HEK293T (cell line): ENCODE data around the gene KIZ.

ENCODE experiments used
- CTCF ChIA-PET: fragments of 350-600 bp; formaldehyde crosslinking; extraction: SDS; loops from one replicate; lab custom pipeline; 2021; ENCODE audit warnings: antibody characterized with exemption, inconsistent platforms; lab: Yijun Ruan, JAX
- POLR2A ChIA-PET: fragments of 350-600 bp; formaldehyde crosslinking; extraction: SDS; loops from one replicate; lab custom pipeline; 2020; ENCODE audit warnings: antibody characterized with exemption, inconsistent platforms; lab: Yijun Ruan, JAX
- DNase-seq: peaks from one replicate; pipeline ENCODE4 v3.0.0; 2012; ENCODE audit warnings: mixed read lengths; ENCODE audit errors: extremely low spot score
- ARNT ChIP-seq: fragments of 450-650 bp; IDR thresholded peaks from 2 replicates; pipeline ENCODE4 v1.6.1; 2017; ENCODE audit warnings: mild to moderate bottlenecking
- BHLHE40 ChIP-seq: fragments of 450-650 bp; IDR thresholded peaks from 2 replicates; pipeline ENCODE4 v1.6.1; 2016; ENCODE audit warnings: mild to moderate bottlenecking, moderate library complexity, borderline replicate concordance
- CTBP1 ChIP-seq: fragments of 450-650 bp; IDR thresholded peaks from 2 replicates; pipeline ENCODE4 v1.6.1; 2016; ENCODE audit warnings: borderline replicate concordance
- ELF4 ChIP-seq: fragments of 450-650 bp; IDR thresholded peaks from 2 replicates; pipeline ENCODE4 v1.6.1; 2017; ENCODE audit warnings: antibody characterized with exemption
- FOXA1 ChIP-seq: fragments of 450-650 bp; IDR thresholded peaks from 2 replicates; pipeline ENCODE4 v1.6.1; 2016; ENCODE audit warnings: mild to moderate bottlenecking
- FOXK2 ChIP-seq: fragments of 450-650 bp; IDR thresholded peaks from 2 replicates; pipeline ENCODE4 v1.6.1; 2016; ENCODE audit warnings: mild to moderate bottlenecking
- FOXM1 ChIP-seq: fragments of 450-650 bp; IDR thresholded peaks from 2 replicates; pipeline ENCODE4 v1.6.1; 2017; ENCODE audit warnings: mild to moderate bottlenecking, borderline replicate concordance
- HDGF ChIP-seq: fragments of 450-650 bp; IDR thresholded peaks from 2 replicates; pipeline ENCODE4 v1.6.1; 2017; ENCODE audit warnings: antibody characterized with exemption, borderline replicate concordance
- L3MBTL2 ChIP-seq: fragments of 450-650 bp; conservative IDR thresholded peaks from 2 replicates; pipeline ENCODE4 v1.6.1; 2016; ENCODE audit warnings: mild to moderate bottlenecking
- LEF1 ChIP-seq: fragments of 450-650 bp; IDR thresholded peaks from 2 replicates; pipeline ENCODE4 v1.6.1; 2017; ENCODE audit warnings: mild to moderate bottlenecking, borderline replicate concordance
- NFRKB ChIP-seq: fragments of 450-650 bp; IDR thresholded peaks from 2 replicates; pipeline ENCODE4 v1.6.1; 2016; ENCODE audit warnings: mild to moderate bottlenecking, moderate library complexity
- SP1 ChIP-seq: fragments of 450-650 bp; IDR thresholded peaks from 2 replicates; pipeline ENCODE4 v1.6.1; 2017
- SUZ12 ChIP-seq: fragments of 450-650 bp; IDR thresholded peaks from 2 replicates; pipeline ENCODE4 v1.6.1; 2016; ENCODE audit warnings: mild to moderate bottlenecking
- TARDBP ChIP-seq: fragments of 450-650 bp; IDR thresholded peaks from 2 replicates; pipeline ENCODE4 v1.6.1; 2016
- ZNF384 ChIP-seq: fragments of 450-650 bp; IDR thresholded peaks from 2 replicates; pipeline ENCODE4 v1.6.1; 2016
- TF ChIP-seq, protein P1 (sequence below): fragments of 450-650 bp; IDR thresholded peaks from 2 replicates; pipeline ENCODE4 v1.6.1; 2016

The KIZ gene

DNA sequence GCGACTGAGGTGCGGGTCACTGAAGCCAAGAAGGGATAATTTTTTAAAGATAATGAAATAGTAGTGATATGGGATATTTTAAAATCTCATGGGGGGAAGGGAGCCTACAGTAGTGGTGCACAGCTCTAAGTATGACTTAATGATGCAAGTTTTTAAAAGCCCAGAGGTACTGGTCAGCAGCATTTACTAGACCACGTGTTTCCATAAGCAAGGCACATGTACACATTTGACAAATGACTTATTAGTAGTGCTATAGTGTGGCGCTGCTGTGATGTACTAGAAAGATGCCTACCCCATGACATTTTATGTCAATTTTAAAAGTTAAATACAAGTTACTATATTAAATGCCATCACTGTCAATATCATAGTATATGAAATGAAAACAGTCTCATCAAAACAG lies 12.2 kb upstream of the KIZ start:
- ChIA-PET CTCF (no interaction called here), POLR2A (no interaction called here)
- TF ChIP-seq LEF1 (no peak), NFRKB (no peak), ARNT (no peak), SP1 (no peak), CTBP1 (no peak), TARDBP (no peak), FOXA1 (no peak), FOXM1 (no peak), L3MBTL2 (no peak), ELF4 (no peak), ZNF384 (no peak), HDGF (no peak), SUZ12 (no peak)
- TF ChIP-seq, protein P1, sequence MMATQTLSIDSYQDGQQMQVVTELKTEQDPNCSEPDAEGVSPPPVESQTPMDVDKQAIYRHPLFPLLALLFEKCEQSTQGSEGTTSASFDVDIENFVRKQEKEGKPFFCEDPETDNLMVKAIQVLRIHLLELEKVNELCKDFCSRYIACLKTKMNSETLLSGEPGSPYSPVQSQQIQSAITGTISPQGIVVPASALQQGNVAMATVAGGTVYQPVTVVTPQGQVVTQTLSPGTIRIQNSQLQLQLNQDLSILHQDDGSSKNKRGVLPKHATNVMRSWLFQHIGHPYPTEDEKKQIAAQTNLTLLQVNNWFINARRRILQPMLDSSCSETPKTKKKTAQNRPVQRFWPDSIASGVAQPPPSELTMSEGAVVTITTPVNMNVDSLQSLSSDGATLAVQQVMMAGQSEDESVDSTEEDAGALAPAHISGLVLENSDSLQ = no peak
- DNase-seq = no peak

DNA sequence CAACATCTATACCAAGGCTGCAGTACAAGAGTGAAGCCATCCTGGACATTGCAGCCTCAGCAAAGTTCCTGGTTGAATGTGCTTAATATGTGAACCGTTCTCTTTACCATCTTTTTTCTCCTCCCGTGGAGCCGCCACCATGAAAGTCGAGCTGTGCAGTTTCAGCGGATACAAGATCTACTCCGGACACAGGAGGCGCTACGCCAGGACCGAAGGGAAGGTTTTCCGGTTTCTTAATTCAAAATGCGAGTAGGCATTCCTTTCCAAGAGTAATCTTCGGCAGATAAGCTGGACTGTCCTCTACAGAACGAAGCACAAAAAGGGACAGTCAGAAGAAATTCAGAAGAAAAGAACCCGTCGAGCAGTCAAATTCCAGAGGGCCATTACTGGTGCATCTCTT lies 11.3 kb upstream of the KIZ start:
- no peak for TF ChIP-seq ELF4
- no peak for TF ChIP-seq ZNF384
- no peak for TF ChIP-seq LEF1
- TF ChIP-seq CTBP1 = no peak
- TF ChIP-seq SP1 = no peak
- TF ChIP-seq BHLHE40 = no peak
- no peak for TF ChIP-seq NFRKB
- TF ChIP-seq, protein P1 = no peak
- ChIA-PET POLR2A (interaction anchor here (1.6 kb wide), 1 partner anchor 11 kb away, joined by 5 read pairs; the partner anchor contains the start of gene KIZ), CTCF (no interaction called here)
- no peak for DNase-seq

DNA sequence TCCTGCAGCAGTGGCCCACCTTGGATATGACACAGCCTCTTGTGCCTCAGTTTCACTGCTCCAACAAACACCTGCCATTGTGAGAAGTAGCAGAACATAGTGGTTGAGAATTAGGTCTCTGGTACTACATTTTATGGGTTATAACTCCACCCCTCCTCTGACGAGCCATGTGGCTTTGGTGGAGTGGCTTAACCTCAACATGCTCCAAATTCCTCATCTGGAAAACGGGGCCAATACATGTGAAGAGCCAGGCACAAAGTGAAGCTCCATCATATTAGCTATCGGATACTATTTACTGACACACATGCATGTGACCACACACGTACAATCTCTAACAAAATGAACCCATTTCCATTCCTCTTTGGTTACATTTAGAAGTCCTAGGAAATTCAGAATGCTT lies 8.4 kb upstream of the KIZ start:
- ChIA-PET CTCF (no interaction called here), POLR2A (no interaction called here)
- DNase-seq = no peak
- no peak for TF ChIP-seq SUZ12
- TF ChIP-seq FOXA1 = no peak
- TF ChIP-seq FOXK2 = no peak
- TF ChIP-seq FOXM1 = no peak

DNA sequence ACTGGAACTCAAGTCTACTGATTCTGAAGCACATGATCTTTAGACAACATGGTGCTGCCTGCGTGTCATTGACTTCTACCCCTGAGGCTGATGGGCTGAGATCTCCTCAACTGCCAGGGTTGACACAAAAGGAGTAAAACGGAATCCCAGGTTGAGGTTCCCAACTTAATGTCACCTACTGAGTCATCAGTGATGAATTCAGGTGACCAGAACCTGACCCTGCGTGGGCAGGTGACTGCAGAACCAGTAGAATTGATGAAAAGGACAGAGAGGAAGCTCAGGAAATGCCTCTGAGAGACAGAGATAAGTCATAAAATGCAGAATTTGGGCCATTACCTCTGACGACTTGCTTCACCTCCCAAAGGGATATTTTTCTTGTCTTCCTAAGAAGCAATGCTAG lies 7.7 kb upstream of the KIZ start:
- ChIA-PET POLR2A (no interaction called here), CTCF (no interaction called here)
- DNase-seq = no peak
- TF ChIP-seq FOXM1 = no peak
- no peak for TF ChIP-seq L3MBTL2
- no peak for TF ChIP-seq ARNT
- no peak for TF ChIP-seq NFRKB

DNA sequence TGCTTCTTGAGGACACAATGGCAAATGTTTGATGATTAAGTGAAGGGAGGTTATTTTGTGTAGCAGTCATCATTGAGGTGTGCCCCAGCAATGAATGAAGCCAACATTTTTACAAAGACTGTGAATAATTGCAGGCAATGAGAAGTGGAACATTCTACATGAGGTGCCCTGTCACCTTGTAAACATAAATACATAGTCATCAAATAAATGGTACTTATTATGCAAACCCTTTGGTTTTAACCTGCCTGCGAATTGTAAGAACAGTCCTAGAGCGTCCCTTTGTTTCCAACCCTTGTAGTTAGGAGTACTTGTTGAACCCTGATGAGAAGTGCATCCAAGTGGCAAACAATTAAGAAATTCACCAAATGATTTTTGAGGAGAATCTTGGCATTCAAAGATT lies 7.1 kb upstream of the KIZ start:
- CTCF ChIA-PET = no interaction called here
- DNase-seq = no peak
- POLR2A ChIA-PET = no interaction called here
- TF ChIP-seq, protein P1 = no peak

DNA sequence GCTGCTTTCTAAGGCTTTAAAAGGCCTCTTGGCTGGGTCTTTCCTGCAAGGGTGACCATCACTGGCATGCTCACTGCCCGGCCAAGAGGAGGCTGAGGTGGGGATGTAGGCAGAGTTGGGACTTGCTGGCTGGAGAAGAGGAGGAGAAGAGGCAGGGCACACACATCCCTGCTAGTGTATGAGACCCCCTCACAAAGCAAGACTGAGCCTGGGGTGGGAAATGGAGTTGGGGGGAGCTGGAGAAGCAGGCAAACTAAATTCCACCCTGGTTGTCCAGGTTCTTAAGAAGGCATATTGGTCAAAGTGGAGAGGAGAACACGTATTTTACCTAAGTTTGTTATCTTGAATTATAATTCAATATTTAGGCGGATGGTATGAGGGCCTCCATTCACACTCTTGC lies 1.7 kb upstream of the KIZ start:
- ChIA-PET POLR2A (no interaction called here), CTCF (no interaction called here)
- TF ChIP-seq ARNT = no peak
- TF ChIP-seq CTBP1 = no peak
- no peak for TF ChIP-seq FOXM1
- no peak for TF ChIP-seq ELF4
- no peak for TF ChIP-seq TARDBP
- TF ChIP-seq FOXK2 = no peak
- no peak for TF ChIP-seq NFRKB
- TF ChIP-seq SUZ12 = no peak
- no peak for TF ChIP-seq ZNF384
- TF ChIP-seq L3MBTL2 = no peak
- TF ChIP-seq, protein P1 = no peak
- no peak for TF ChIP-seq FOXA1
- no peak for TF ChIP-seq LEF1
- TF ChIP-seq SP1 = no peak
- no peak for TF ChIP-seq BHLHE40
- no peak for TF ChIP-seq HDGF
- DNase-seq = no peak
